ENCODE results near the gene ZNF407. TPM values are rescaled to one million over a fixed set of nuclear protein-coding genes. Genes with fewer than 3 reads are reported as not detected.

The ZNF407 gene
- total and polyA plus RNA-seq, 4 donors: 1.9 to 16.5 (median 6.6) TPM

DNA sequence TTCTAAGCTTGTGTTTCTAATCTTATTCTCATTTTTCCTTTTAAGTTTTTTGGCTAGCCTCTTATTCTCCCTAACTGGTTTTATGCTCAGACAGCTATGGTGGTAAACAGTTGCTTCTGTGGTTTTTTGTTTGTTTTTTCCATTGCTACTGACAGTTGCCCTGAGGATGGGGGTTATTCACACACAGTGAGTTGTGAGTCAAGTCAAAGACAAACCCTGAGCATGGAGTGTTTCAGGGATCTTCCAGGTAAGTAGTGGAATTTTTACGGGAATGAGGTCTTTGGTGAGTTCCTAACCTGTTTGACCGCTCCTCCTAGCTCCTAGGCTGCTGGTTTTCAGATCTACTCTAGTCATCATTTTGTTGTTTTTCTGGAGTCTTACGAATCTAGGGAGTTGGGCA is 162.8 kb downstream of the ZNF407 start:
- DNase-seq (ENCODE audit: low spot score): no peak
- Histone ChIP-seq H3K4me3 (ENCODE audit: low read depth in 1 of 3, low read length in 3 of 3) (no peak overlapping the region), H3K9me3 (ENCODE audit: control insufficient read depth in 4 of 4, low read length in 3 of 4) (no peaks in the 10 kb centered on the region), H3K36me3 (ENCODE audit: control insufficient read depth in 4 of 4, insufficient read depth in 3 of 4, low read depth in 1 of 4, low read length in 3 of 4) (no peaks in the 10 kb centered on the region), H3K9ac (ENCODE audit: low read depth in 1 of 2, low read length in 2 of 2) (no peak overlapping the region), H3K27ac (ENCODE audit: low read depth in 1 of 2, low read length in 2 of 2) (no peak overlapping the region), H3K27me3 (ENCODE audit: control insufficient read depth in 4 of 4, insufficient read depth in 4 of 4, low read length in 3 of 4) (no peaks in the 10 kb centered on the region), H3K4me1 (ENCODE audit: control insufficient read depth in 4 of 4, insufficient read depth in 4 of 4, low read length in 3 of 4) (no peaks in the 10 kb centered on the region)
- TF ChIP-seq, protein P1, sequence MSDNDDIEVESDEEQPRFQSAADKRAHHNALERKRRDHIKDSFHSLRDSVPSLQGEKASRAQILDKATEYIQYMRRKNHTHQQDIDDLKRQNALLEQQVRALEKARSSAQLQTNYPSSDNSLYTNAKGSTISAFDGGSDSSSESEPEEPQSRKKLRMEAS (IDR thresholded peaks at IDR 0.05): no peak
- TF ChIP-seq SP1 (IDR thresholded peaks at IDR 0.05): no peak
- TF ChIP-seq ZBTB33 (IDR thresholded peaks at IDR 0.05): no peak
- TF ChIP-seq HNF4G (IDR thresholded peaks at IDR 0.05): no peak
- WGBS: 98% methylated on average over 3 of the region's 3 CpGs

- Histone ChIP-seq H3K4me1 (ENCODE audit: control insufficient read depth in 4 of 4, insufficient read depth in 4 of 4, low read length in 3 of 4) (no peaks in the 10 kb centered on the region), H3K36me3 (ENCODE audit: control insufficient read depth in 4 of 4, insufficient read depth in 3 of 4, low read depth in 1 of 4, low read length in 3 of 4) (no peaks in the 10 kb centered on the region), H3K27ac (ENCODE audit: low read depth in 1 of 2, low read length in 2 of 2) (no peak overlapping the region), H3K4me3 (ENCODE audit: low read depth in 1 of 3, low read length in 3 of 3) (no peak overlapping the region), H3K9ac (ENCODE audit: low read depth in 1 of 2, low read length in 2 of 2) (no peak overlapping the region), H3K27me3 (ENCODE audit: control insufficient read depth in 4 of 4, insufficient read depth in 4 of 4, low read length in 3 of 4) (no peaks in the 10 kb centered on the region), H3K9me3 (ENCODE audit: control insufficient read depth in 4 of 4, low read length in 3 of 4) (no peaks in the 10 kb centered on the region)
- no peak for TF ChIP-seq EGR1 (IDR thresholded peaks at IDR 0.05; ENCODE audit: low read depth in 2 of 2)
- TF ChIP-seq, protein P2, sequence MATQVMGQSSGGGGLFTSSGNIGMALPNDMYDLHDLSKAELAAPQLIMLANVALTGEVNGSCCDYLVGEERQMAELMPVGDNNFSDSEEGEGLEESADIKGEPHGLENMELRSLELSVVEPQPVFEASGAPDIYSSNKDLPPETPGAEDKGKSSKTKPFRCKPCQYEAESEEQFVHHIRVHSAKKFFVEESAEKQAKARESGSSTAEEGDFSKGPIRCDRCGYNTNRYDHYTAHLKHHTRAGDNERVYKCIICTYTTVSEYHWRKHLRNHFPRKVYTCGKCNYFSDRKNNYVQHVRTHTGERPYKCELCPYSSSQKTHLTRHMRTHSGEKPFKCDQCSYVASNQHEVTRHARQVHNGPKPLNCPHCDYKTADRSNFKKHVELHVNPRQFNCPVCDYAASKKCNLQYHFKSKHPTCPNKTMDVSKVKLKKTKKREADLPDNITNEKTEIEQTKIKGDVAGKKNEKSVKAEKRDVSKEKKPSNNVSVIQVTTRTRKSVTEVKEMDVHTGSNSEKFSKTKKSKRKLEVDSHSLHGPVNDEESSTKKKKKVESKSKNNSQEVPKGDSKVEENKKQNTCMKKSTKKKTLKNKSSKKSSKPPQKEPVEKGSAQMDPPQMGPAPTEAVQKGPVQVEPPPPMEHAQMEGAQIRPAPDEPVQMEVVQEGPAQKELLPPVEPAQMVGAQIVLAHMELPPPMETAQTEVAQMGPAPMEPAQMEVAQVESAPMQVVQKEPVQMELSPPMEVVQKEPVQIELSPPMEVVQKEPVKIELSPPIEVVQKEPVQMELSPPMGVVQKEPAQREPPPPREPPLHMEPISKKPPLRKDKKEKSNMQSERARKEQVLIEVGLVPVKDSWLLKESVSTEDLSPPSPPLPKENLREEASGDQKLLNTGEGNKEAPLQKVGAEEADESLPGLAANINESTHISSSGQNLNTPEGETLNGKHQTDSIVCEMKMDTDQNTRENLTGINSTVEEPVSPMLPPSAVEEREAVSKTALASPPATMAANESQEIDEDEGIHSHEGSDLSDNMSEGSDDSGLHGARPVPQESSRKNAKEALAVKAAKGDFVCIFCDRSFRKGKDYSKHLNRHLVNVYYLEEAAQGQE (IDR thresholded peaks at IDR 0.05): no peak
- no peak for TF ChIP-seq SP1 (IDR thresholded peaks at IDR 0.05)
- TF ChIP-seq, protein P1 (IDR thresholded peaks at IDR 0.05): no peak
- no peak for TF ChIP-seq ATF3 (IDR thresholded peaks at IDR 0.05)
- no peak for TF ChIP-seq HNF4G (IDR thresholded peaks at IDR 0.05)
- TF ChIP-seq, protein P3, sequence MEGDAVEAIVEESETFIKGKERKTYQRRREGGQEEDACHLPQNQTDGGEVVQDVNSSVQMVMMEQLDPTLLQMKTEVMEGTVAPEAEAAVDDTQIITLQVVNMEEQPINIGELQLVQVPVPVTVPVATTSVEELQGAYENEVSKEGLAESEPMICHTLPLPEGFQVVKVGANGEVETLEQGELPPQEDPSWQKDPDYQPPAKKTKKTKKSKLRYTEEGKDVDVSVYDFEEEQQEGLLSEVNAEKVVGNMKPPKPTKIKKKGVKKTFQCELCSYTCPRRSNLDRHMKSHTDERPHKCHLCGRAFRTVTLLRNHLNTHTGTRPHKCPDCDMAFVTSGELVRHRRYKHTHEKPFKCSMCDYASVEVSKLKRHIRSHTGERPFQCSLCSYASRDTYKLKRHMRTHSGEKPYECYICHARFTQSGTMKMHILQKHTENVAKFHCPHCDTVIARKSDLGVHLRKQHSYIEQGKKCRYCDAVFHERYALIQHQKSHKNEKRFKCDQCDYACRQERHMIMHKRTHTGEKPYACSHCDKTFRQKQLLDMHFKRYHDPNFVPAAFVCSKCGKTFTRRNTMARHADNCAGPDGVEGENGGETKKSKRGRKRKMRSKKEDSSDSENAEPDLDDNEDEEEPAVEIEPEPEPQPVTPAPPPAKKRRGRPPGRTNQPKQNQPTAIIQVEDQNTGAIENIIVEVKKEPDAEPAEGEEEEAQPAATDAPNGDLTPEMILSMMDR (IDR thresholded peaks at IDR 0.05; ENCODE audit: low read depth, low read length, missing input control): no peak
- TF ChIP-seq FOXA1 (IDR thresholded peaks at IDR 0.05): no peak
- TF ChIP-seq FOXA2 (IDR thresholded peaks at IDR 0.05): no peak
- TF ChIP-seq GABPA (IDR thresholded peaks at IDR 0.05 in 1 of 2, conservative IDR thresholded peaks at IDR 0.05 in 1 of 2): no peak
- TF ChIP-seq RAD21 (IDR thresholded peaks at IDR 0.05): no peak
- TF ChIP-seq NR2F2 (IDR thresholded peaks at IDR 0.05): no peak
- TF ChIP-seq JUND (IDR thresholded peaks at IDR 0.05): no peak
- no peak for TF ChIP-seq HNF4A (conservative IDR thresholded peaks at IDR 0.05)
- 99% methylated on average over 3 of the region's 3 CpGs for WGBS
- DNase-seq (ENCODE audit: low spot score): no peak
These were observed 168.6 kb downstream of the ZNF407 start for GRCh38 chr18:74766251-74766650.
